Type B pancreatic cell (in vitro differentiated cells): ENCODE results near the gene SRSF2. TPM values are rescaled to one million over a fixed set of nuclear protein-coding genes. Genes with fewer than 3 reads are reported as not detected.
"Not testable (repeated sequence)": the region's sequence is repeated elsewhere in the genome, so short reads cannot be mapped to it uniquely, and the experiment has no call there.

Experiments used
- DNase-seq: peaks from one replicate; pipeline ENCODE4 v3.0.0; 2021; ENCODE audit warnings: mixed read lengths; ENCODE audit not compliant: unreplicated experiment; ENCODE audit errors: extremely low spot score
- H3K27ac Mint-ChIP-seq: 2 replicates; pipeline ENCODE4 v1.8.0; 2021; ENCODE audit warnings: mild to moderate bottlenecking, mixed read lengths
- H3K27me3 Mint-ChIP-seq: 2 replicates; pipeline ENCODE4 v1.8.0; 2021; ENCODE audit warnings: mixed read lengths
- H3K36me3 Mint-ChIP-seq: 2 replicates; pipeline ENCODE4 v1.8.0; 2021; ENCODE audit warnings: mixed read lengths
- H3K4me1 Mint-ChIP-seq: one replicate; pipeline ENCODE4 v1.8.0; 2021; ENCODE audit warnings: mixed read lengths; ENCODE audit not compliant: unreplicated experiment
- H3K4me3 Mint-ChIP-seq: 2 replicates; pipeline ENCODE4 v1.8.0; 2021; ENCODE audit warnings: mild to moderate bottlenecking, mixed read lengths
- H3K9me3 Mint-ChIP-seq: 2 replicates; pipeline ENCODE4 v1.8.0; 2021; ENCODE audit warnings: mixed read lengths
- CTCF ChIP-seq: fragments of 200-600 bp; sonication (generic); conservative IDR thresholded peaks from 2 replicates; pipeline ENCODE4 v1.5.0; 2021; ENCODE audit warnings: antibody characterized with exemption, mild to moderate bottlenecking
- total RNA-seq: library from RNA; stranded (reverse); gene quantifications from 2 replicates; pipeline ENCODE4 v1.2.1, GENCODE V29; 2021; ENCODE audit warnings: low replicate concordance

The SRSF2 gene
- total RNA-seq, 1 donor from 2014 or later = 273 TPM

GRCh38 chr17:76732734-76733617, 4.2 kb downstream of the SRSF2 start:
- peaks cover 29% of the 10 kb centered on the region for H3K4me1 Mint-ChIP-seq
- no peak for TF ChIP-seq CTCF
- H3K9me3 Mint-ChIP-seq = no peaks in the 10 kb centered on the region
- peak overlapping the region; percentile 92 for H3K4me3 Mint-ChIP-seq
- H3K36me3 Mint-ChIP-seq = peaks cover 37% of the 10 kb centered on the region
- peak overlapping the region; percentile 48 for H3K27ac Mint-ChIP-seq
- H3K27me3 Mint-ChIP-seq = no peaks in the 10 kb centered on the region
- DNase-seq = no peak

GRCh38 chr17:76731800-76732733, 5.1 kb downstream of the SRSF2 start:
- DNase-seq, H3K27me3 Mint-ChIP-seq, H3K9me3 Mint-ChIP-seq, H3K27ac Mint-ChIP-seq, H3K4me3 Mint-ChIP-seq: not testable (repeated sequence)
- Mint-ChIP-seq H3K4me1 (peaks cover 35% of the 10 kb centered on the region), H3K36me3 (peaks cover 37% of the 10 kb centered on the region)

- peaks cover 19% of the 10 kb centered on the region for H3K4me1 Mint-ChIP-seq
- TF ChIP-seq CTCF = no peak
- H3K27ac Mint-ChIP-seq = peak overlapping the region; percentile 99
- H3K9me3 Mint-ChIP-seq = no peaks in the 10 kb centered on the region
- no peak for DNase-seq
- H3K4me3 Mint-ChIP-seq = peak overlapping the region; percentile 99
- peaks cover 4% of the 10 kb centered on the region for H3K36me3 Mint-ChIP-seq
- no peaks in the 10 kb centered on the region for H3K27me3 Mint-ChIP-seq
Observed at GRCh38 chr17:76727745-76728456, 9.2 kb downstream of the SRSF2 start.

GRCh38 chr17:76726776-76727718, 10.1 kb downstream of the SRSF2 start, which contains the start of gene METTL23:
METTL23 (plus strand) TSS chr17:76726839; CDS start chr17:76729711, 2,872 bp downstream.
- Mint-ChIP-seq H3K27me3 (no peaks in the 10 kb centered on the region), H3K4me3 (peak within 1 kb of the TSS; percentile 99)

More at GRCh38 chr17:76726776-76727718, 10.1 kb downstream of the SRSF2 start, which contains the start of gene METTL23:
- no peaks in the 10 kb centered on the region for H3K9me3 Mint-ChIP-seq
- DNase-seq = peak; percentile 81
- H3K4me1 Mint-ChIP-seq = peaks cover 19% of the 10 kb centered on the region
- TF ChIP-seq CTCF = peak; percentile 78
- H3K36me3 Mint-ChIP-seq = peaks cover under 1% of the 10 kb centered on the region
- H3K27ac Mint-ChIP-seq = peak within 1 kb of the TSS; percentile 99
